Measurements from ENCODE around the gene USP28.
"Not testable (repeated sequence)": the region's sequence is repeated elsewhere in the genome, so short reads cannot be mapped to it uniquely, and the experiment has no call there.

Gene USP28, protein sequence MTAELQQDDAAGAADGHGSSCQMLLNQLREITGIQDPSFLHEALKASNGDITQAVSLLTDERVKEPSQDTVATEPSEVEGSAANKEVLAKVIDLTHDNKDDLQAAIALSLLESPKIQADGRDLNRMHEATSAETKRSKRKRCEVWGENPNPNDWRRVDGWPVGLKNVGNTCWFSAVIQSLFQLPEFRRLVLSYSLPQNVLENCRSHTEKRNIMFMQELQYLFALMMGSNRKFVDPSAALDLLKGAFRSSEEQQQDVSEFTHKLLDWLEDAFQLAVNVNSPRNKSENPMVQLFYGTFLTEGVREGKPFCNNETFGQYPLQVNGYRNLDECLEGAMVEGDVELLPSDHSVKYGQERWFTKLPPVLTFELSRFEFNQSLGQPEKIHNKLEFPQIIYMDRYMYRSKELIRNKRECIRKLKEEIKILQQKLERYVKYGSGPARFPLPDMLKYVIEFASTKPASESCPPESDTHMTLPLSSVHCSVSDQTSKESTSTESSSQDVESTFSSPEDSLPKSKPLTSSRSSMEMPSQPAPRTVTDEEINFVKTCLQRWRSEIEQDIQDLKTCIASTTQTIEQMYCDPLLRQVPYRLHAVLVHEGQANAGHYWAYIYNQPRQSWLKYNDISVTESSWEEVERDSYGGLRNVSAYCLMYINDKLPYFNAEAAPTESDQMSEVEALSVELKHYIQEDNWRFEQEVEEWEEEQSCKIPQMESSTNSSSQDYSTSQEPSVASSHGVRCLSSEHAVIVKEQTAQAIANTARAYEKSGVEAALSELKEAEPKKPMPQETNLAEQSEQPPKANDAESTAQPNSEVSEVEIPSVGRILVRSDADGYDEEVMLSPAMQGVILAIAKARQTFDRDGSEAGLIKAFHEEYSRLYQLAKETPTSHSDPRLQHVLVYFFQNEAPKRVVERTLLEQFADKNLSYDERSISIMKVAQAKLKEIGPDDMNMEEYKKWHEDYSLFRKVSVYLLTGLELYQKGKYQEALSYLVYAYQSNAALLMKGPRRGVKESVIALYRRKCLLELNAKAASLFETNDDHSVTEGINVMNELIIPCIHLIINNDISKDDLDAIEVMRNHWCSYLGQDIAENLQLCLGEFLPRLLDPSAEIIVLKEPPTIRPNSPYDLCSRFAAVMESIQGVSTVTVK

DNA sequence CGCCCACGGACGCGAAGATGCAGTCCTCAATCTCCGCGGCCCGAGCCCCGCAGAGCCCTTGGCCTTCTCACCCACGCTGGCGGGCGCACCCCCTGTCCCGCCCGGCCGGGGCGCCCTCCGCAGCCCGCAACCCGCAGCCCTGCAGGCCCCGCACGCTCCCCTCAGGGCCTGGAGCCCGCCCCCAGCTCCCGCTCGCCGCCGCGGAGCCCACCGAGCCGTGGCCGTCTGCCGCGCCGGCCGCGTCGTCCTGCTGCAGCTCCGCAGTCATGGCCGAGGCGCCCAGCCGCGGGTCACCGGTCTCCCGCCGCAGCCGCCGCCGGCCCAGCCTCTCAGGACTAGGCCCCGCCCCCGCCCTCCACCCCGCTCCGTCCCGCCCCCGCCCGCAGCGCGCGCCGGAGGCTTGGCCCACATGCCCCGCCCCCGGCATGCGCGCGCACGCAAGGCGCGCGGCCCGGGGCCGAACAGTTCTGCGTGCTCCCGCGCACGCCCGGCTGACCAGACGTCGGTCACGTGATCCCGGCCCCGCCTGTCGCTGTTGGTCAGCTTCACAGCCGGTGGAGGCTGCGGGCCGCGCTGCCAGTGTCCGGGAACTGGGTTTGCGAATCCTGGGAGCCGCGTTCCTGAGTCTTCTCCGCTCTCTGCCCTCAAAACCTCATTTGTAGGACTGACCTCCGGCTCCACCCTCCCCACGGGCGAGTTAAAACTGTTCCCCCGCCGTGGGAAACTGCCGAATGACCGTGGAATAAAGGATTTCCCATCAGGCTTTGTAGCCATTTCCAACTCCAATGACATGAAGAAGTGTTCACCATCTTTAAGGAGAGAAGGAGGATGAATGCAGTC lies at the start of gene USP28:
Gene USP28, minus strand, starts transcription at position 339 of the 840 bp plus-strand sequence. Its CDS starts 71 bp downstream, at position 268.
- DNase-seq (ENCODE audit: low read depth), result peak; percentile 74

DNA sequence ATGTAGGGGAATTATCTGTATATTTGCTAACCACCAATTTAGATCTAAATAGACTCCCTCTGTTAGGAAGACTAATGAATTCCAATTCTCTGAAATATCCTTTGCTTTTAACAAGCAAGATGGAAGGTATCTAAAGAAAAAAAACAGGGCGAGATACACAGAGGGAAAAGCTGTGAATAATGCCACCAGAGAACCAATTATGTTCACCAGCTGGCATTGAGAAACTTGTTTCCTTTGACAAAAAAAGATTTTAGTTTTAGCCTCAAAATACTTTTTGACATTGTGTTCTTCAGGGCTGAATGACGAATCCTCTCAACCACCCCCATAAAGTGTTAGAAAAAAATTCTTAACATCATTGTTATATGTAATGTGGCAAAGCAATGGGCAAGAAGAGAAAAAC lies 48.2 kb upstream of the USP28 start:
- no peak for DNase-seq (ENCODE audit: low read depth)

DNA sequence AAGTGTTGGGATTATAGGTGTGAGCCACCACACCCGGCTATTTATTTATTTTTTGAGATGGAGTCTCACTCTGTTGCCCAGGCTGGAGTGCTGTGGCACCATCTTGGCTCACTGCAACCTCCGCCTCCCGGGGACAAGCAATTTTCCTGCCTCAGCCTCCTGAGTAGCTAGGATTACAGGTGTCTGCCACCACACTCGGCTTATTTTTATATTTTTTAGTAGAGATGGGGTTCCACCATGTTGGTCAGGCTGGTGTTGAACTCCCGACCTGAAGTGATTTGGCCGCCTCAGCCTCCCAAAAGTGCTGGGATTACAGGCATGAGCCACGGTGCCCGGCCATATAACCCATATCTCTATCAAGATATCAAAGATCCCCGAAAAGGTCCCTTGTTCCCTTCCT lies 36.1 kb upstream of the USP28 start:
- not testable (repeated sequence) for DNase-seq (ENCODE audit: low read depth)

DNA sequence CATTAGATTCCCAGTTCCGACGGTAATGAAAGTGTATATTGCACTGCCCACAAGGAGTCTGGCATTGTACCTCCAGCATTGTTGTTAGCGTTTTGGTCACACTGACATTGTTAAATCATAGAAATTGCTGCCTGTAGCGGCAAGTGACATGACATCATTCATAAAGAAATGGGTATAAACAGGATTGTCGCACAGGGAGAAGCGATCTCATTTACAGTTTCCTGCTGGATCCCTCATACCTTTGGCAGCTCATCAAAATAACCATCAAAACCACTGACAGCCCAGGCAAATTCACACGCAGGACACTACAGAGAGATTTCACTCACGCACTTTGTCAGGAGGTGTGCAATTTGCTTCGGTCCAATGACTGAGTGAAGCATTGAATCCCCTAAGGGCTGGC lies 32.7 kb upstream of the USP28 start:
- no peak for DNase-seq (ENCODE audit: low read depth)

DNA sequence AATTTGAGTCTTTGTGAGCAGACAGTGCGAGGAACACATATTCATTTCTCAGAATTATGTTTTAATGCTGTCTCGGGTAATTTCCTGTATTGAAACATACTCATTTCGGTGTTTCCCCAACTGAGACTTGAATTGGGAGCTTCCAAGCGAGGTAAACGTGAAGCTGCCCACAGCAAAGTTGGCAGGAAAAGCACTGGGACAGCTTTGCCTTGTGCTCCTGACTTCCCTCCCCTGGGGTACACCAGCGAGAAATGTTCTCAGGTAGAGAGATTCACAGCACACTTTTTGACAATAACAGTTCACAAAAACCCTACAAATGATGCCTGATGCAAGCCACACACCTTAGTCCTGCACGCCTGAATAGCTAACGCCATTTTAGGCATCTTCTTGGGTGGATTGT lies 32.3 kb upstream of the USP28 start:
- DNase-seq (ENCODE audit: low read depth), result no peak

DNA sequence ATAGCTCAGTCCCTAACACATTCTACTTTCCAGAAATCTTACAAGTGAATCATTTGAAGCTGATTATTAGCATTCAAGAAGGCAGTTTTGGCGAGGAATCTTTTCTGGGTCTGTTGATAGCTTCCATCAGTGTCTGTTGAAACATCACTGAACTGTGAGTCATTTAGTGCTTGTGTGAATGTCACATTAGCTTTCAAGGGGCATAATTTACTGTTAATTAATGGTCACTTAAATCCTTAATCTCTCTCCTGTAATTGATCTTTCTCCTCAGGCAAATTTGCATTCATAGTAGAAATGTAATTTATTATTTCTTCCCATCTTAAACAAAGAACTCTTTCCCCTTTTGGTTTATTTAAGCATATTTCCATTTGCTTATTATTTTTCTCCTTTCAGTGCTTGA lies 31.8 kb upstream of the USP28 start:
- no peak for DNase-seq (ENCODE audit: low read depth)

DNA sequence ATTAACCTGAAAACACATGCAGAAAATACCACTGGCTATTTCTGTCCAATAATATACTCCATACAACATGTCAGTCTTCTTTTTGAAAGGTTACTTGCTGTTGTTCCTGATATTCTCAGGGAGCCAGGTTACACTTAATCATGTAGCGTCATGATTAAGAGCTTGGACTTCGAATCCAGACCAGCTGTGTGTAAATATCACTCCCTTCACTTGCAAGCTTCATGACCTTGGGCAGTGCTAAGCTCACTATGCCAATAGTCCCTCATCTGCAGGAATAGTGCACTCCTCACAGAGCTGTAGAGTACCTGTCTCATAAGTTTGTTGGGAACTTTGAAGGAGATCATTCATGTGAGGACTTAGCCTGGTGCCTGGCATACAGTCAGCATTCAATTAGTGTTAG lies 31.1 kb upstream of the USP28 start:
- no peak for DNase-seq (ENCODE audit: low read depth)

DNA sequence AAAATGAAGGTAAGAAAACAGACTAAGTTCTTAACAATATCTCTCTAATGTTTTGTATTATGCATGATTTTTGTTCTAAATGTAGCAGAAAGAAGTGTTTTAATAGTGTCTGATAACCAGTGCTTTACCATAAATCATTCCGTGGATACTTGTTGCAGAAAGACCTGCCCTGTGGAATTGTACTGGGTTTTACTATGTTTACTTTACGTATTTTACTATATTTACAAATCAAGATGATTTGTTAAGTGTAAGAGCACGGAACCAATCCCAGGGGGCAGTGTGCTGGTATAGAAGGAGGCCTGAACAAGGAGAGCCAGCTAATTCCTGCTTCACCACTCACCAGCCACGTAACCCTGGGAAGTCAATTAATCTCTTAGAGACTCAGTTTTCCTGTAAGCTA lies 30.7 kb upstream of the USP28 start:
- no peak for DNase-seq (ENCODE audit: low read depth)

DNA sequence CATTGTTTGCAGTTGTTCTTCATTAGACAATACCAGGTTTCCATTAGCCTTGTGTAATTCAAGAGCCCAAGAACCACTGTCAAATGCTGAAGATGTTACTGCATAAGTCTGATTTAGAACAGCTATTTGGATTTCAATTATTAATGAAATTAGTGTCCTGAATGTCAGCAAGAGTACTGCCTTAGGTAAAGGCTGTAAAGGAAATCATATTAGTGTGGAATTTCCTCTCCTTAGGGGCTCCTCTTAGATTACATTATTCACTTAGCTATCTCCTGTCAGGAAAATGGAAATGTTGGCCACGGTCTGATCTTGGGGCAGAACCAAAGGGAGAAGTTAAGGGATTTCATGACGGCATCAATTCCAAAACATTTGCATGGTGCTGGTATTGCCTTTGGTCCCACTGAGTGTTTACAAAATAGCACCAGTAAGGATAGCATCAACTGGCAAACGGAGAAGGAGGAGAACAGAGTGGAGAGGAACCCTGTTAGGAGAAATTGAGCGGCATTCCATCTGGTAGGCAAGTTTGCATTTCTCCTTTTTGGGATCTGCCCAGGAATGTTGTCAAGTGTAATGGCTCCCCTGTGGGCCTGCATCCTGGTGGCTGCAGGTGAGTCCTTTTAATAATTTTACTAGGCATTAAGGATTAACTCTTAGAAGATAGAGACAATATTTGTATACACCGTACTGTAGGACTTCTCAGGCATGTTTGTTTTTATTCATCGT lies 29.2 kb upstream of the USP28 start, which contains the start of gene HTR3B:
Gene HTR3B, plus strand, starts transcription at position 418 of the 723 bp plus-strand sequence. Its CDS starts 138 bp downstream, at position 556.
- DNase-seq (ENCODE audit: low read depth), result no peak

DNA sequence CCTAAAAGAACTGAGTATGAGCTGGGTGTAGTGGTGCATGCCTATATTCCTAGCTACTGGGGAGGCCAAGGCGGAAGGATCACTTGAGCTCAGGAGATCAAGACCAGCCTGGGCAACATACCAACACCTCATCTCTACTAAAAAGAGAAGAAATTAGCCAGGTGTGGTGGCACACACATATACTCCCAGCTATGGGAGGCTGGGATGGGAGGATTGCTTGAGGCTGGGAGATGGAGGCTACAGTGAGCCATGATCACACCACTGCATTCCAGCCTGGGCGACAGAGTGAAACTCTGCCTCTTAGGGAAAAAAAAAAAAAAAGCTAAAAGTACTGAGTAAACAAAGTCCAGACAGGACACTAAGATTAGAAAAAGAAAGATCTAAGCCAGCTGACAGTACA lies 25.8 kb upstream of the USP28 start:
- no peak for DNase-seq (ENCODE audit: low read depth)

DNA sequence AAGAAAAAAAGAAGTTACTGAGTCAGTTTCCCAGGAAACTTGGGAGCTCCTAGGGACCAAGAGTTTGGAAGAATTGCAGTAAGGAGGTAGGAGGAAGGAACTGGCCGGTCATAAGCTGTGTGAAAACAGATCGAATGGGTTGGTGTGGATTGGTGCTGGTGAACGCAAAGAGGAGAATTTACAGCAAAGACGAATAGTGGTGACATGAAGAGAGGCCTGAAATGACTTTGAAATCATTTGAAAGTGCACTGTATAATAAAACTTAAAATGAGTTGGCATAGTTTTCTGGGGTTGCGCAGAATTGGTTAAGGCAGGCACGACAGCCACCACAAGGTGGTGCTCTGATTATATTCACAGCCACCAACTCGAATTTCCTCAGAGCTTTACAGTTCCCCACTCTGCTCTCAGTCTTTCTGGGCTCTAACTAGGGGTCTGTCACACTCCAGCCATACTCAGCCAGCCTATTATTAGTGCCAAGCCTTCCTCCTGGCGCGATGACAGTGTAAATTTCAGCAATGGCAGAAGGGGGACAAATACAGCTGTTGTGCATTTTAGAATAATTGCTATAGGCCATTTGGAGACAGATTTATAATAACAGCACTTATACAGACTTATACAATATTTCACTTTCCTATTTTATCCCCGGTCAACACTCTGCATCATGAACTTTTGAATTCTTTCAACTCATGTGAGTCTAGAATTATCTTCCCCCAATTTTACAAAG lies 20.9 kb upstream of the USP28 start:
- no peak for DNase-seq (ENCODE audit: low read depth)

DNA sequence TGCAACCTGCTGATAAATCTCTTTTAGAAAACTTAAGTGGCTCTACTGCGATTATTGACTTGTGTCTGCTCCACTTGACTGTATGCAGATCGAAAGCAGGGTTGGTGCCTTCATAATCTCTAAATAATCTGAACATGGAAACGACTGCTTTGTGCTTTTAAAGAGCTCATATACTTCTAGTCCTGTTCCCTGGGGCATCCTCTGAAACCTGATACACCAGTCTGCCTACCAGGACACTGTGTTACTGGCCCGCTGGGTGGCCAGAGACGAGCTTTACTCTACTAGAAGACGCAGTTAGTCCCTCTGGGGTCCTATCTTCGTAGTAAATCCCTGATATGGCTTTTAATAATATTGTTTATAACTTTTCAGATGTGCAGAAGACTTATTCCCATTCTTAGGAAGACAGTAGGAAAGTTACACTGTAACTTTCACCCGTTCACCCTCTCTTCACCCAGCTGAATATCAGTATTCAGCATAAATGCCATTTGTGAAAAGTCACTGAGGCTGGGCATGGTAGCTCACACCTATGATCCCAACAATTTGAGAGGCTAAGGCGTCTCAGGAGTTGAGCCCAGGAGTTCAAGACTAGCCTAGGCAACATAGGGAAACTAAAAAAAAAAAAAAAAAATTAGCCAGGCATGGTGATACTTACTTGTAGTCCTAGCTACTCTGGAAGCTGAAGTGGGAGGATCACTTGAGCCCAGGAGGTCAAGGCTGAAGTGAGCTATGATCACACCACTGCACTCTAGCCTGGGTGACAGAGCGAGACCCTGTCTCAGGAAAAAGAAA lies 20.2 kb upstream of the USP28 start:
- DNase-seq (ENCODE audit: low read depth), result no peak

DNA sequence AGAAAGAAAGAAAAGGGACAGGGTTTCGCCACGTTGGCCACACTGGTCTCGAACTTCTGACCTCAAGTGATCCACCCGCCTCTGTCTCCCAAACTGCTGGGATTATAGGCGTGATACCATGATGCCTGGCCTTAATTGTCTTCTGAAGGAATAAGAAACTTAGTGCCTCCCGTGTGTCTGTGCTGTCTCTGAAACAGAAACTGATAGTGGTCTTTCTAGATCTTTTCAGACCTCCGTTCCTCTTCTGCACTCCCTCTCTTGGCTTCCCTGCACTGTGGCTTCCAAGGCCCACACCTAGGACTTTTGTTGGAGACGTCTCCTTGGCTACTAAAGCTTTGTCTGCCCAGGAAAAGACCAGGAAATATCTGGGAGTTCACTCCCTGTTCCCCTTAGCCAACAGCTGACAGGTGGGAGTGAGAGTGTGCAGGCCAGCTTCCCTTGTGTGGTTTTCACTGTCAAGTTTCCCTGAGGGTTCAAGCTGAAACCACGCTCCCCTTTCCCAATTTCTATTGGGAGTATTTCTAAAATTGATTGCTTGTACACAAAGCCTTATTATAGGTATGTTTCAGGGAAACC lies 19.1 kb upstream of the USP28 start:
- DNase-seq (ENCODE audit: low read depth), result no peak

DNA sequence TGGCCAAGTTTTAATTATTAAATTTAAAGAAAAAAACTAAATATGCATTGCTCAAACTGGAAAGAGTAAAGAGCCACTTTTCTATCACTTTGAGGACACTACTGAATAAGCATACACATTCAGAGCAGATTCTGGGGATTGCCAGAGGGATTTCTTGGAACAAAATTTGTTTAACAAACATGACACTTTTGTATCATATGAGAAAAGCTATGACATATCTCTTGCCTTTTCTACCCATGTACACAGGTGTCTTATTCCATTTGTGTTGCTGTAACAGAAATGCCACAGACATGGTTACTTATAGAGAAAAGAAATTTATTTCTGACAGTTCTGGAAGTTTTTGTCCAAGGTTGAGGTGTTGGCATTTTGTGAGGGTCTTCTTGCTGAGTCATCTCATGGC lies 13.5 kb upstream of the USP28 start:
- DNase-seq (ENCODE audit: low read depth), result no peak

DNA sequence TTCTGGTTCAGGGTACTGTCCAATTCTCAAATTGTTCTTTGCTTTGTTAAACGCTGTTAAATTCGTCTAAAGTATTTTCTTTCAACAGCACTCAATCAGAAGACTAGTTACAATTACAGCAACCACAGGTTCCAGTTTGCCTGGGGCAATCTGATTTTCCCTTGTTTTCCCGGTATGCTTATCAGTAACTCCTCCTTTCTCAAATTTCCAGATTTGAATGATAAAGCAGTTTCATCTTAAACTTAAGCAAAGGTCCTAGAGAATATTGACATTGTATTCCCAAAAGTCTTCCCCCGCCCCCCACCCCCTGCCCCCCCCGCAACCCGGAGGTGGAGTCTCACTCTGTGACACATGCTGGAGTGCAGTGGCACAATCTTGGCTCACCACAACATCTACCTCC lies 10.5 kb upstream of the USP28 start:
- DNase-seq (ENCODE audit: low read depth), result no peak

DNA sequence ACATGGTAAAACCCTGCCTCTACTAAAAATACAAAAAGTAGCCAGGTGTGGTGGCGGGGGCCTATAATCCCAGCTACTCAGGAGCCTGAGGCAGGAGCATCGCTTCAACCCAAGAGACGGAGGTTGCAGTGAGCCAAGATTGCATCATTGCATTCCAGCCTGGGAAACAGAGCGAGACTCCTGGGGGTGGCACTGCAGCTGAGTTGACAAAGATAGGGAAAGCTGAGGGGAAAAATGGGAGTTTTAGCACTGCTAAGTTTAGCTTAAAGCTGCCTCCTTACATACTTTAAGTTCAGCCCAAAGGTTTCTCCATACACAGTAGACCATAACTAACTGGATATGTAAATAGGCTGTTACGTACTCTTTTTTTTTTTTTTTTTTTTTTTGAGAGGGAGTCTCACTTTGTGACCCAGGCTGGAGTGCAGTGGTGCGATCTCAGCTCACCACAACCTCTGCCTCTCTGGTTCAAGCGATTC lies 9.0 kb upstream of the USP28 start:
- no peak for DNase-seq (ENCODE audit: low read depth)

DNA sequence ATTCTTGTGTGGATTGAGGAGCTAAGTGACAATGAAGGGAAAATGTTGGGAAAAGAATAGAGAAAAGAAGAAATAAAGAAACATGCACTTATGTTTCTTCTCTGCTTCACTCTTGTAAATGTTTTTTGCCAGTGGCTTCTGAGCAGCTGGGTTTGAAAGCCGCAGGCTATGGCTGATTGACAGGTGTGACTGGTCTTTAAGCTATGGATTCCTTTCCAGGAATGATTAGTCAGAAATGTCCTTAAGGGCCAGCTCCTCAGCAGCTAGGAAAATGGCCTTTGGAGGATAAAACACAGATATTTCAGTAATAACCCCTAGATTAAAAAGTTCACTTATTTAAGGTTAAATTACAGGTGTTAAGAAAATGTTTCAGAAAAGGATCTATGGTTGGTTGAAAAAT lies 6.5 kb upstream of the USP28 start:
- no peak for DNase-seq (ENCODE audit: low read depth)

DNA sequence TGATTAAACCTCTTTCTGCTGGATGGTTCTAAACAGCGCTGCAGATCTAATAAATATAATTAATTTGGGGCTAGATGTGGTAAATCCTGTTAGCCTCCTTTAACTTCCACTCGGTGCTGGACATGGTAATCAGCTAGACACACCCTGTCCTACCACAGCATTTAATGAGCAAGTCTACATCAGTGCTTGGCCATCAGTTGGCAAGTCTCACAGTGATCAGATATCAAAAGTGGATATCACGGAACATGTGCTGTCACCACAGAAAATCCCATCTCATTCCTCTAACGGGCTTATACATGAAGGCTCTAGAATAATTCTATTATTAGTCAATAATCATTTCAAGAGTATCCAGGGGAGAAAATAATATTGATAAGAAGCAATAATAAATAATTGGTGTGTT lies 5.6 kb upstream of the USP28 start:
- DNase-seq (ENCODE audit: low read depth), result no peak

DNA sequence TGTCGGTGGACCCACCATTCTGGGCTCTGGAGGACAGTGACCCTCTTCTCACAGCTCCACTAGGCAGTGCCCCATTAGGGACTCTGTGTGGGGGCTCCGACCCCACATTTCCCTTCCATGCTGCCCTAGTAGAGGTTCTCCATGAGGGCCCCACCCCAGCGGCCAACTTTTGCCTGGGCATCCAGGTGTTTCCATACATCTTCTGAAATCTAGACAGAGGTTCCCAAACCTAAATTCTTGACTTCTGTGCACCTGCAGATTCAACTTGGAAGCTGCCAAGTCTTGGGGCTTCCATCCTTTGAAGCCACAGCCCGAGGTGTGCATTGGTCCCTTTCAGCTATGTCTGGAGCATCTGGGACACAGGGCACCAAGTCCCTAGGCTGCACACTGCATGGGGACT lies 4.1 kb upstream of the USP28 start:
- not testable (repeated sequence) for DNase-seq (ENCODE audit: low read depth)
